Glutamatergic neuron (in vitro differentiated cells): ENCODE measurements around the gene TCF12. TPM values are rescaled to one million over a fixed set of nuclear protein-coding genes. Genes with fewer than 3 reads are reported as not detected.

ENCODE experiments used
- DNase-seq: peaks from one replicate; pipeline ENCODE4 v3.0.0; 2022
- H3K27ac Mint-ChIP-seq: one replicate; pipeline ENCODE4 v1.8.0; 2020; ENCODE audit warnings: mild to moderate bottlenecking, mixed read lengths, inconsistent platforms; ENCODE audit not compliant: unreplicated experiment
- H3K27me3 Mint-ChIP-seq: one replicate; pipeline ENCODE4 v1.8.0; 2020; ENCODE audit warnings: mild to moderate bottlenecking, moderate library complexity, mixed read lengths, inconsistent platforms; ENCODE audit not compliant: unreplicated experiment
- H3K36me3 Mint-ChIP-seq: one replicate; pipeline ENCODE4 v1.8.0; 2020; ENCODE audit warnings: mild to moderate bottlenecking, mixed read lengths, inconsistent platforms; ENCODE audit not compliant: unreplicated experiment
- H3K4me1 Mint-ChIP-seq: one replicate; pipeline ENCODE4 v1.8.0; 2020; ENCODE audit warnings: mild to moderate bottlenecking, low read depth, mixed read lengths, inconsistent platforms; ENCODE audit not compliant: unreplicated experiment
- H3K4me3 Mint-ChIP-seq: one replicate; pipeline ENCODE4 v1.8.0; 2020; ENCODE audit warnings: mild to moderate bottlenecking, mixed read lengths, inconsistent platforms; ENCODE audit not compliant: unreplicated experiment
- H3K9me3 Mint-ChIP-seq: one replicate; pipeline ENCODE4 v1.8.0; 2020; ENCODE audit warnings: mild to moderate bottlenecking, moderate library complexity, mixed read lengths, inconsistent platforms; ENCODE audit not compliant: unreplicated experiment
- total RNA-seq: library from RNA; stranded (reverse); fragmentation: NEBNext Ultra II Directional; extraction: Animal tissue kit (Norgen Biotek cat#: 25700); gene quantifications from one replicate; pipeline ENCODE4 v1.2.1, GENCODE V29; 2021; ENCODE audit not compliant: unreplicated experiment
- TF ChIP-seq, protein P1 (sequence below): fragments of 200-600 bp; sonication (generic); IDR thresholded peaks from one replicate; pipeline ENCODE4 v1.5.0; 2021; ENCODE audit not compliant: partially characterized antibody, unreplicated experiment

The TCF12 gene
- total RNA-seq, 1 donor from 2014 or later: 140 TPM

DNA sequence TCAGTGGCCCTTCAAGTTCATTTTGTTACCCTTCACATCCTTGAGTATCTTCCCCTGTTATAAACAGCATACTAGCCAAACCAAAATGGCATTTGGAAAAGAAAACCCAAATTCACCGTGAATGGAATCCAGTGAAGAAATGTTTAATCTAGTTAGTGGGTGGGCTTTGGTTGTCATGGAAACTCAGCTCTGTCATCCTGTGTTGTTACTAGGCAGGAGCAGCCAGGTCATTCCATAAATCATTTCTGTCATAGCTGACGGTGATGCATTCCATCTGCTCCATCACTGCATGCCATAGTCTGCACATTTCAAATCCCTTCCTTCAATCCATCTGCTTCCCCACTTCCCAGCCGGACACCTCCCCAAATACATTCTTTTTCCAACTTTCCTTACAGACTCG, 317.4 kb downstream of the TCF12 start:
- Mint-ChIP-seq H3K4me1 (peaks cover 41% of the 10 kb centered on the region), H3K27ac (peak overlapping the region; percentile 75), H3K36me3 (peaks cover 4% of the 10 kb centered on the region), H3K27me3 (peaks cover 2% of the 10 kb centered on the region), H3K9me3 (peaks cover 5% of the 10 kb centered on the region), H3K4me3 (peak overlapping the region; percentile 8)
- DNase-seq: no peak
- TF ChIP-seq, protein P1, sequence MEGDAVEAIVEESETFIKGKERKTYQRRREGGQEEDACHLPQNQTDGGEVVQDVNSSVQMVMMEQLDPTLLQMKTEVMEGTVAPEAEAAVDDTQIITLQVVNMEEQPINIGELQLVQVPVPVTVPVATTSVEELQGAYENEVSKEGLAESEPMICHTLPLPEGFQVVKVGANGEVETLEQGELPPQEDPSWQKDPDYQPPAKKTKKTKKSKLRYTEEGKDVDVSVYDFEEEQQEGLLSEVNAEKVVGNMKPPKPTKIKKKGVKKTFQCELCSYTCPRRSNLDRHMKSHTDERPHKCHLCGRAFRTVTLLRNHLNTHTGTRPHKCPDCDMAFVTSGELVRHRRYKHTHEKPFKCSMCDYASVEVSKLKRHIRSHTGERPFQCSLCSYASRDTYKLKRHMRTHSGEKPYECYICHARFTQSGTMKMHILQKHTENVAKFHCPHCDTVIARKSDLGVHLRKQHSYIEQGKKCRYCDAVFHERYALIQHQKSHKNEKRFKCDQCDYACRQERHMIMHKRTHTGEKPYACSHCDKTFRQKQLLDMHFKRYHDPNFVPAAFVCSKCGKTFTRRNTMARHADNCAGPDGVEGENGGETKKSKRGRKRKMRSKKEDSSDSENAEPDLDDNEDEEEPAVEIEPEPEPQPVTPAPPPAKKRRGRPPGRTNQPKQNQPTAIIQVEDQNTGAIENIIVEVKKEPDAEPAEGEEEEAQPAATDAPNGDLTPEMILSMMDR: no peak

GRCh38 chr15:57236561-57237300, 318.3 kb downstream of the TCF12 start:
- H3K27ac Mint-ChIP-seq: peak overlapping the region; percentile 75
- H3K4me1 Mint-ChIP-seq: peaks cover 41% of the 10 kb centered on the region

GRCh38 chr15:57237301-57237642, 318.8 kb downstream of the TCF12 start:
- peaks cover 42% of the 10 kb centered on the region for H3K4me1 Mint-ChIP-seq
- H3K9me3 Mint-ChIP-seq: peaks cover 10% of the 10 kb centered on the region
- no peak overlapping the region for H3K4me3 Mint-ChIP-seq
- DNase-seq: no peak
- H3K36me3 Mint-ChIP-seq: peaks cover 4% of the 10 kb centered on the region
- TF ChIP-seq, protein P1: no peak
- peaks cover 6% of the 10 kb centered on the region for H3K27me3 Mint-ChIP-seq
- H3K27ac Mint-ChIP-seq: no peak overlapping the region

More at GRCh38 chr15:57236561-57237300, 318.3 kb downstream of the TCF12 start:
- DNase-seq: no peak
- no peak overlapping the region for H3K4me3 Mint-ChIP-seq
- TF ChIP-seq, protein P1: no peak
- peaks cover 6% of the 10 kb centered on the region for H3K27me3 Mint-ChIP-seq
- peaks cover 4% of the 10 kb centered on the region for H3K36me3 Mint-ChIP-seq
- H3K9me3 Mint-ChIP-seq: peaks cover 7% of the 10 kb centered on the region

- Mint-ChIP-seq H3K4me3 (no peak overlapping the region), H3K27ac (no peak overlapping the region), H3K9me3 (peaks cover 10% of the 10 kb centered on the region), H3K27me3 (peaks cover 4% of the 10 kb centered on the region), H3K36me3 (peaks cover 4% of the 10 kb centered on the region), H3K4me1 (peaks cover 42% of the 10 kb centered on the region)
- TF ChIP-seq, protein P1: no peak
- no peak for DNase-seq
Measured at GRCh38 chr15:57237676-57238075, 319.2 kb downstream of the TCF12 start.

- H3K27me3 Mint-ChIP-seq: peaks cover 11% of the 10 kb centered on the region
- H3K4me1 Mint-ChIP-seq: peaks cover 37% of the 10 kb centered on the region
- H3K27ac Mint-ChIP-seq: peak overlapping the region; percentile 81
- no peak for DNase-seq
- no peak overlapping the region for H3K4me3 Mint-ChIP-seq
- TF ChIP-seq, protein P1: no peak
- peaks cover 17% of the 10 kb centered on the region for H3K9me3 Mint-ChIP-seq
- H3K36me3 Mint-ChIP-seq: peaks cover 9% of the 10 kb centered on the region
Measured at GRCh38 chr15:57245130-57245529, 326.7 kb downstream of the TCF12 start.
